H1 (cell line): Measurements from ENCODE around the gene NUTM2B.
"Not testable (repeated sequence)": the region's sequence is repeated elsewhere in the genome, so short reads cannot be mapped to it uniquely, and the experiment has no call there.

Source experiments
- EP300 ChIP-seq, 2 experiments: IDR thresholded peaks; 1 replicate in 1 of 2; 2 replicates in 1 of 2; pipeline ENCODE4 v1.6.1; 2011 to 2012; ENCODE audit warnings: low read depth in 2 of 2, low read length in 2 of 2, mild to moderate bottlenecking in 2 of 2, borderline replicate concordance in 1 of 2, inconsistent platforms in 1 of 2, moderate library complexity in 1 of 2
- EZH2 ChIP-seq: fragments of 200-600 bp; sonication (generic); IDR thresholded peaks from 2 replicates; pipeline ENCODE4 v1.7.1; 2012; ENCODE audit warnings: low read depth, mild to moderate bottlenecking, moderate library complexity, low read length, inconsistent platforms; ENCODE audit not compliant: severe bottlenecking
- PHF8 ChIP-seq: fragments of 200-600 bp; sonication (generic); conservative IDR thresholded peaks from 2 replicates; pipeline ENCODE4 v1.7.1; 2012; ENCODE audit warnings: low read depth, mild to moderate bottlenecking, inconsistent platforms, low read length, moderate library complexity
- POLR2A ChIP-seq, 2 experiments: IDR thresholded peaks; 1 replicate in 1 of 2; 2 replicates in 1 of 2; pipeline ENCODE4 v1.6.1; 2011; ENCODE audit warnings: low read depth in 2 of 2, low read length in 2 of 2, mild to moderate bottlenecking in 2 of 2; ENCODE audit errors: control extremely low read depth in 1 of 2
- POLR2AphosphoS5 ChIP-seq: IDR thresholded peaks from 2 replicates; pipeline ENCODE4 v1.6.1; 2011; ENCODE audit warnings: low read depth, low read length
- SUZ12 ChIP-seq: fragments of 200-600 bp; sonication (generic); IDR thresholded peaks from 2 replicates; pipeline ENCODE4 v1.6.1; 2012; ENCODE audit warnings: mild to moderate bottlenecking, inconsistent platforms, low read length, moderate library complexity, mixed read lengths
- TAF1 ChIP-seq: IDR thresholded peaks from 2 replicates; pipeline ENCODE4 v1.6.1; 2011; ENCODE audit warnings: mild to moderate bottlenecking, low read depth, low read length
- TF ChIP-seq, protein P1 (sequence below), 3 experiments: IDR thresholded peaks; 1 replicate in 2 of 3; 2 replicates in 1 of 3; pipeline versions ENCODE4 v1.5.1 to v1.6.1; 2011; ENCODE audit warnings: low read length in 3 of 3, mild to moderate bottlenecking in 3 of 3, inconsistent platforms in 2 of 3, low read depth in 1 of 3, moderate library complexity in 1 of 3; ENCODE audit not compliant: insufficient read depth in 1 of 3; ENCODE audit errors: control extremely low read depth in 1 of 3

DNA sequence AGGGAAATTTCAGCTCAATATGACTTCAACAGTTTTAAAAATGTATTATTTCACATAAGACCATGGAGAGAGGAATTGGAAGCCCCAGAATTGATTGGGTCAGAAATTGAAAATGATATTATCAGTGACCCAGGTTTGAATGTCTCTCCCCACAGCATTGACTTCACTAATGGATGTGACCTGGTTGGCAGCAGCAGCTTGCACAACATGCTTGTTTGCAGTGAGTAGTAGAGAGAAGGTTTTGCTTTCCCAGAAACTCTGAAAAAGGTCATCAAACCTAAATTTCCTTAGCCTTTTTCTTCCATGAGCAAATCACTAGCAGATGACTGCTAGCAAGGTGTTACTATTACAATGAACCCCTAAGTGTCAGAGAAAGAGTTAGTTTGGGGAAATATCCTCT, 39.7 kb upstream of the NUTM2B start:
- not testable (repeated sequence) for TF ChIP-seq EP300 (IDR thresholded peaks at IDR 0.05; ENCODE audit: borderline replicate concordance in 1 of 2, low read depth in 2 of 2, low read length in 2 of 2); SUZ12; POLR2A (IDR thresholded peaks at IDR 0.05; ENCODE audit: control extremely low read depth in 1 of 2, low read depth in 2 of 2, low read length in 2 of 2); PHF8; TAF1; EZH2; POLR2AphosphoS5
- TF ChIP-seq, protein P1, sequence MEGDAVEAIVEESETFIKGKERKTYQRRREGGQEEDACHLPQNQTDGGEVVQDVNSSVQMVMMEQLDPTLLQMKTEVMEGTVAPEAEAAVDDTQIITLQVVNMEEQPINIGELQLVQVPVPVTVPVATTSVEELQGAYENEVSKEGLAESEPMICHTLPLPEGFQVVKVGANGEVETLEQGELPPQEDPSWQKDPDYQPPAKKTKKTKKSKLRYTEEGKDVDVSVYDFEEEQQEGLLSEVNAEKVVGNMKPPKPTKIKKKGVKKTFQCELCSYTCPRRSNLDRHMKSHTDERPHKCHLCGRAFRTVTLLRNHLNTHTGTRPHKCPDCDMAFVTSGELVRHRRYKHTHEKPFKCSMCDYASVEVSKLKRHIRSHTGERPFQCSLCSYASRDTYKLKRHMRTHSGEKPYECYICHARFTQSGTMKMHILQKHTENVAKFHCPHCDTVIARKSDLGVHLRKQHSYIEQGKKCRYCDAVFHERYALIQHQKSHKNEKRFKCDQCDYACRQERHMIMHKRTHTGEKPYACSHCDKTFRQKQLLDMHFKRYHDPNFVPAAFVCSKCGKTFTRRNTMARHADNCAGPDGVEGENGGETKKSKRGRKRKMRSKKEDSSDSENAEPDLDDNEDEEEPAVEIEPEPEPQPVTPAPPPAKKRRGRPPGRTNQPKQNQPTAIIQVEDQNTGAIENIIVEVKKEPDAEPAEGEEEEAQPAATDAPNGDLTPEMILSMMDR (IDR thresholded peaks at IDR 0.05; ENCODE audit: control extremely low read depth in 1 of 3, insufficient read depth in 1 of 3, low read depth in 1 of 3, low read length in 3 of 3): not testable (repeated sequence)
